Lower leg skin (tissue), 4 donors: ENCODE data around the gene ALCAM. TPM values are rescaled to one million over a fixed set of nuclear protein-coding genes. Genes with fewer than 3 reads are reported as not detected.

Experiments
- DNase-seq, 2 donors: peaks; one replicate each; pipeline ENCODE4 v3.0.0-alpha.2; 2019; ENCODE audit warnings: low spot score in 2 of 2
- H3K4me3 ChIP-seq: fragments of 200-600 bp; sonication (generic); 2 replicates; pipeline ENCODE4 v1.5.1; 2017; ENCODE audit warnings: mild to moderate bottlenecking, low read depth; ENCODE audit not compliant: poor library complexity, severe bottlenecking
- CTCF ChIP-seq, 3 donors: fragments of 450-650 bp; IDR thresholded peaks; one replicate each; pipeline ENCODE4 v1.5.1; 2016; ENCODE audit warnings: antibody characterized with exemption in 3 of 3, mild to moderate bottlenecking in 3 of 3, moderate library complexity in 2 of 3
- POLR2A ChIP-seq, 2 donors: fragments of 450-650 bp; IDR thresholded peaks; one replicate each; pipeline ENCODE4 v1.6.1; 2016 to 2017; ENCODE audit warnings: antibody characterized with exemption in 2 of 2, mild to moderate bottlenecking in 1 of 2, moderate library complexity in 1 of 2
- WGBS, 2 donors: methylation state at CpG; one replicate each; pipeline ENCODE4 v1.1.5; 2018; 5-methylcytosine and 5-hydroxymethylcytosine counted together
- intact Hi-C: fragments of 100-400 bp; cut with DNase I; formaldehyde crosslinking; loops from one replicate; pipeline ENCODE4 v1.15.0; 2023; ENCODE audit warnings: low total_unique reads
- total RNA-seq, 4 donors: library from RNA; depleted of rRNA; stranded (reverse); fragments of >200 nt; gene quantifications; one replicate each; pipeline ENCODE4 v1.1.0, GENCODE V29; 2016

Gene ALCAM
- total RNA-seq, 4 donors from 2014 or later: 21.2 to 58.0 (median 31.1) TPM

- intact Hi-C loops: no loop called here
- WGBS, 2 donors: 84 to 87% methylated on average over 1 of the region's 1 CpG
- H3K4me3 ChIP-seq: no peak overlapping the region
Measured at GRCh38 chr3:105559856-105560255, 193.1 kb downstream of the ALCAM start.

GRCh38 chr3:105561876-105562275, 195.2 kb downstream of the ALCAM start:
- 90 to 97% methylated on average over 1 of the region's 1 CpG for WGBS, 2 donors
- intact Hi-C loops: no loop called here
- H3K4me3 ChIP-seq: no peak overlapping the region
- no peak for DNase-seq
- no peak for TF ChIP-seq CTCF (IDR thresholded peaks at IDR 0.05)
- no peak for TF ChIP-seq POLR2A (IDR thresholded peaks at IDR 0.05)

More at GRCh38 chr3:105559856-105560255, 193.1 kb downstream of the ALCAM start:
- no peak for DNase-seq
- TF ChIP-seq CTCF (IDR thresholded peaks at IDR 0.05): no peak
- no peak for TF ChIP-seq POLR2A (IDR thresholded peaks at IDR 0.05)

DNA sequence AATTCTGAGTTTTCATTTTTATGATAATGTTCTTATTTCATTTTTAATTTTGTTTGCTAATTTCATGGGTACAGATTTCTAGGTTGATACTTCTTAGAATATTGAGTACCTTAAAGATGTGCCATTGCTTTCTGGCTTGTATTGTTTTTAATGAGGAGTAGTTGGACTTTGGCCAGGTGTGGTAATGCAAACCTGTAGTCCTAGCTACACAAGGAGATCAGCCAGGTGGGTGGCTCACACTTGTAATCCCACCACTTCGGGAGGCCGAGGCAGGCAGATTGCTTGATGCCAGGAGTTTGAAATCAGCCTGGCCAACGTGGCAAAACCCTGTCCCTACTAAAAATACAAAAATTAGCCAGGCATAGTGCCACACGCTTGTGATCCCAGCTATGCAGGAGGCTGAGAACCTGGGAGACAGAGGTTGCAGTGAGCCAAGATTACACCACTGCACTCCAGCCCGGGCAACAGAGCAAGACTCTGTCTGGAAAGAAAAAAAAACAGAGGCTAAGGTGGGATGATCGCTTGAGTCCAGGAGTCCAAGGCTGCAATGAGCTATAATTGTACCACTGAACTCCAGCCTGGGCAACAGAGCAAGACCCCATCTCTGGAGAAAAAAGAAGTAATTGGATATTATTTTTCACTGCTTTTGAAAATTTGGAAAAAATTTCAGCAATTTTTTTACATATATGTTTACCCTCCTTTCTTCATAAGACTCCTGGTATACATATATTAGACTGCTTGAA, 198.0 kb downstream of the ALCAM start:
- intact Hi-C loops: no loop called here
- no peak for DNase-seq
- WGBS, 2 donors: 88 to 89% methylated on average over 6 of the region's 6 CpGs
- TF ChIP-seq CTCF (IDR thresholded peaks at IDR 0.05) (no peak), POLR2A (IDR thresholded peaks at IDR 0.05) (no peak)
- no peak overlapping the region for H3K4me3 ChIP-seq

GRCh38 chr3:105571005-105571404, 204.3 kb downstream of the ALCAM start:
- intact Hi-C loops: no loop called here
- 93 to 96% methylated on average over 5 of the region's 5 CpGs for WGBS, 2 donors
- H3K4me3 ChIP-seq: no peak overlapping the region
- TF ChIP-seq POLR2A (IDR thresholded peaks at IDR 0.05) (no peak), CTCF (IDR thresholded peaks at IDR 0.05) (no peak)
- DNase-seq: no peak

DNA sequence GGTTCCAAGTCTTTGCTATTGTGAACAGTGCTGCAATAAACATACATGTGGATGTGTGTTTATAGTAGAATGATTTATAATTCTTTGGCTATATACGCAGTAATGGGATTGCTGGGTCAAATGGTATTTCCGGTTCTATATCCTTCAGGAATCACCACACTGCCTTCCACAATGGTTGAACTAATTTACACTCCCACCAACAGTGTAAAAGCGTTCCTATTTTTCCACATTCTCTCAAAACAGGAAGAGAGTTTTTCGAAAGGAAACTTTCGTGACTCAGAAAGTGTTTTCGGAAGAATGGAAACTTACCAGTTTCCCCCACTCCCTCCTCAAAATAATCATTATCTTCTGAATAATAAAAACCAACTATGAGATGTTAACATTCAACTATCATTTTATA, 205.8 kb downstream of the ALCAM start:
- 79 to 96% methylated on average over 6 of the region's 6 CpGs for WGBS, 2 donors
- TF ChIP-seq CTCF (IDR thresholded peaks at IDR 0.05) (no peak), POLR2A (IDR thresholded peaks at IDR 0.05) (no peak)
- no peak for DNase-seq
- no peak overlapping the region for H3K4me3 ChIP-seq
- intact Hi-C loops: no loop called here

DNA sequence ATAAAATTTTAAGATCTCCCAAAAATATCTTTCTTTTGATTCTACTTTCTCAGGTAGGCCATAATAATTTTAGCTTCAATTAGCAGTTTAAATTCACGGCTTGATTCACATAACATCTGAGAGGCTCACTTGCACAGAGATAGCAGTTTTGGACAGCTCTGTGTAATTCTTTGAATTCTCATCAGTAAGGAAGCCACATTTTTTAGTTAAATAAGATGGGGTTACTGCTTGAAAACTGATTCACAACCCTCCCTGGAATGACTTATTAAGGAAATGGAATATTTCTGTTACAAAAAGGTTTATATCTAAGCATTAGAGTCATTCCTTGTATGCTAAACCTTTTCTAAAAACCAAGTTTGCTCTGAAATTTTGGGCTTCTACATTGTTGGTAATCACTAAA, 212.7 kb downstream of the ALCAM start:
- TF ChIP-seq POLR2A (IDR thresholded peaks at IDR 0.05) (no peak), CTCF (IDR thresholded peaks at IDR 0.05) (no peak)
- H3K4me3 ChIP-seq: no peak overlapping the region
- no peak for DNase-seq
- 0 to 85% methylated on average over 1 of the region's 1 CpG for WGBS, 2 donors
- intact Hi-C loops: no loop called here
